HG03103 (cell line): ENCODE measurements around the gene ARHGAP6.
"Not testable (repeated sequence)": the region's sequence is repeated elsewhere in the genome, so short reads cannot be mapped to it uniquely, and the experiment has no call there.

ENCODE experiments used
- ATAC-seq: cut with Tn5 transposase; IDR thresholded peaks from one replicate; pipeline ENCODE4 v1.9.1; 2021; ENCODE audit warnings: low read depth; ENCODE audit not compliant: unreplicated experiment

Gene ARHGAP6

GRCh38 chrX:11135564-11136185 lies 530.0 kb downstream of the ARHGAP6 start:
- ATAC-seq = no peak

- ATAC-seq = no peak
These were observed 534.6 kb downstream of the ARHGAP6 start for GRCh38 chrX:11131146-11131545.

DNA sequence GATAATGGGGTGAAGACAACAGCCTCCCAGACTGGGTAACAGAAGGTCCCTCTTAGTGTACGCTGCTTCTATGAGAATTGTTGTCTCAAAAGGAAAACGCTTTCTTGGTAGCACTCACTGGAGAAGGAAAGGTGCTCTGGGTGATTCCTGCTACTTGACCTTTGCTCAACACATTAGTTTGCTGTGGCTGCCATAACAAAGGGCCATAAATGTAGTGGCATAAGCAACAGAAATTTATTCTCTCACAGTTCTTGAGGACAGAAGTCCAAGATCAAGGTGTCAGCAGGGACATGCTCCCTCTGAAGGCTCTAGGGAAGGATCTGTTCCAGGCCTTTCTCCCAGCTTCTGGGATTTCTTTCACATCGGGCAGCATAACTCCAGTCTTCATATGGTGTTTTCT lies 535.6 kb downstream of the ARHGAP6 start:
- ATAC-seq = no peak

DNA sequence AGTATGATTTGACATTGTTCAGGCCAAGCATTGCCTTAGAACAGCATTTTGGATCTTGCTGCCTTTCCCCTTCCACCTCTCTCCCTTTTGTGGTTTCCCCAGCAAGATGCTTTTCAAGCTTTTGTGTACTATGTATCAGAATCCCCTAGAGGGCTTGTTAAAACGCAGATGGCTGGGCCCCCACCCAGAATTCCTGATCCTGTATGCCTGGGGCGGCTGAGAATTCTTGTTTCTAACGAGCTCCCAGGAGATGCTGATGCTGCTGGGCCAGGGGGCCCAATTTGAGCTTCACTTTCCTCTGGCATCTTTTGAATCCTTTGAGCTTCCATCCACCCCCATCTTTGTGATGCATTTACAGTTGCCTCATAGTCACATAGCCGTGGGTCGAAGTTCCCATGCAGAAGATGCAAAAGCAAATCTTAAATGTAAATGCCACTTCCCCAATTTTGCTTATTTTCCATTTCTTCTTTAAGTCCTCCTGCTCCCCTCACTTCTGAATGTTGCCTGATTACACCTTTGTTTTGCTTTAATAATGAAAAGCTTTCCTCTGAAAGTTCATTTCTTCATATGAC lies 536.1 kb downstream of the ARHGAP6 start:
- no peak for ATAC-seq

GRCh38 chrX:11125060-11125459 lies 540.7 kb downstream of the ARHGAP6 start:
- no peak for ATAC-seq

GRCh38 chrX:11124112-11124511 lies 541.6 kb downstream of the ARHGAP6 start:
- ATAC-seq = no peak

DNA sequence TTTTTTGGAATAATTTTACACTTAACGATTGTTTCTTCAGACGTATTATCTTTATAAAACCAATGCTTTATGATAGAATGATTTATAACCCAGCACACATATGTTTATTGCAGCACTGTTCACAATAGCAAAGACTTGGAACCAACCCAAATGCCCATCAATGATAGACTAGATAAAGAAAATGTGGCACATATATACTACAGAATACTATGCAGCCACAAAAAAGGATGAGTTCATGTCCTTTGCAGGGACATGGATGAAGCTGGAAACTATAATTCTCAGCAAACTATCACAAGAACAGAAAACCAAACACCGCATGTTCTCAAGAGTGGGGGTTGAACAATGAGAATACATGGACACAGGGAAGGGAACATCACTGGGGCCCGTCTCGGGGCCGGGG lies 542.6 kb downstream of the ARHGAP6 start:
- not testable (repeated sequence) for ATAC-seq

- ATAC-seq = no peak
These were observed 546.3 kb downstream of the ARHGAP6 start for GRCh38 chrX:11119313-11119943.

- ATAC-seq = no peak
These were observed 548.0 kb downstream of the ARHGAP6 start for GRCh38 chrX:11117745-11118144.

DNA sequence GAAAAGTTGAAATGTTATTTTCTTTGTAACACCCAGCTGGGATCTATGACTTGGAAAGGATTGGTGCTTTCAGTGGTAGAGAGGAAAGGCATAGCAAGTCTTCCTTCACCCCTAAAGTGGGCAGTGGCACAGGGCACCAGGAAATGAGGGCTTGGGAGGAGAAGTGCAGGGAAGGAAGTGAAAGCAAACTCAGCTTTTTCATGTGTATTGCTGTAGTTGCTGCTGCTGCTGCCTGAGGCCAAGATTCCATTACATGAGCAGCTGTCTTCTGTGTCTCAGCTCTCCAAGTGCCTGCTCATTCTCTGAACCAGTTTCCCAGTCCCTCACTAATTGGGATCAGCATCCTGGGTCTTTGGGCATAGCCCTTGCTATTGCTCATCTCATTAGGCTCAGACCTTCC lies 552.0 kb downstream of the ARHGAP6 start:
- ATAC-seq = no peak

DNA sequence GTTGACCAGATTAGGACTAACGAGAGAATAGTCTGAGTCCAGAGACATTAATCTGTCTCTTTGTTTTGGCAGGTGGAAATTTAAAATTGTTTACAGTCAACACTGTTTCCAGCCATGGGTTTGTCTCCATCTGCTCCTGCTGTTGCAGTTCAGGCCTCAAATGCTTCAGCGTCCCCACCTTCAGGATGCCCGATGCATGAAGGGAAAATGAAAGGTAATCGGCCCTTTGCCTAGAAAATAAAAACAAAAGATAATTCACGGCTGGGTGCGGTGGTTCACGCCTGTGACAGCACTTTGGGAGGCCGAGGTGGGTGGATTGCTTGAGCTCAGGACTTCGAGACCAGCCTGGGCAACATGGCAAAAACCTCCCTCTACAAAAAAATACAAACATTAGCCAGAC lies 553.8 kb downstream of the ARHGAP6 start:
- ATAC-seq = no peak

DNA sequence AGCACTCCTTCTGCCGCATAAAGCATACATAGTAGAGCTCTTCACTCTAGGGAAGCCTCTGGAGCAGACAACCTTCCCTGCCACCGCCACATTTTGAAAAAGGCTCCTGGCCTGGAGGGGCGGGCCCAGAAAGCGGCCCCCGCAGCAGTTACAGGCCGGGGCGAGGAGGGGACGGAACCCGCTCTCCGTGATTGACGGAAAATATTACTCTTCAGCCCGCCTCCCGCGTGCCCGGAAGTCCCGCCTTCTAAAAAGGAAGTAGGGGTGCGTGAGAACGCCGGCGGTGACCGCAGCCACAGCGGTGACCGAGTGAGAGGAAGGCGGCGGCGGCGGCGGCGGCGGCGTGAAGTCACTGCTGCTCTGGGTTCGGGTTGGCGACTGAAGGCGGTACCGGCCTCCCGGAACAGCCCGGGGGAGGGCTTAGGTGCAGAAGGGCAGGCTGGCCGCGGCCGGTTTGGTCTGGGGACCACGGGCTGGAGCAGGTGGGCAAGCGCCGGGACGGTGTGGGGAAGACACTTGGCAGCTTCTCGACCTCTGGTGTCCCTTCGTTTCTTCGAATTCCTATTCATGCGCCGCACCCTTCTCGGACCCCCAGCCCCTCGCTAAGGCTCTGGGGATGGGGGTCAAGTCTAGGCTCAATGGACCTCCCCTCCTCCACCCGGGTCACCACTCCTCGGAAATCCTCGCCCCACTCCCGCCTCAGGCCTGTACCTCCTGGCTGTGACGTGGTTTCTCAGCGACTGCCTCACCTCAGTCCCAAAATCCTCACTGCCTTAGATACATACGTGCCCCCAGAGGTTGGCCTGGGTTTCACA lies 554.5 kb downstream of the ARHGAP6 start, which contains the start of gene HCCS:
TSS of gene HCCS (plus strand) at position 296 of the 815 bp plus-strand sequence. CDS start 729 bp downstream, outside the sequence.
- ATAC-seq = peak; percentile 92

DNA sequence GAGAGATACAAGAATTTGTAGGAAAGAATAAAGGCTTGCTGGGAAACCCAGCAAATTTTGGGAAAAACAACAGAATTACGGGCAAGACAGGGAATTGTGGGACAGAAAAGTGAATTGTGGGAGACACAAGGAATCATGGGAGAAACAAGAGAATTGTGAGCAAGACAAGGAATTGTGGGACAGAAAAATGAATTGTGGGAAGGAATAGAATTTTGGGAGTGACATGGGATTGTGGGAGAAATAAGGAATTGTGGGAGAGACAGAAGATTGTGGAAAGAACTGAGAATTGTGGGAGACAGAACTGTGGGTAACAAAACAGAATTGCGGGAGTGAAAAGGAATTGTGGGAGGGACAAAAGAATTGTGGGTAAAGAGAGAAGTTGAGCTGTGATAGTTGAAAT lies 555.8 kb downstream of the ARHGAP6 start:
- ATAC-seq = no peak

- no peak for ATAC-seq
These were observed 557.3 kb downstream of the ARHGAP6 start for GRCh38 chrX:11108253-11108941.

- no peak for ATAC-seq
These were observed 560.6 kb downstream of the ARHGAP6 start for GRCh38 chrX:11105080-11105479.

DNA sequence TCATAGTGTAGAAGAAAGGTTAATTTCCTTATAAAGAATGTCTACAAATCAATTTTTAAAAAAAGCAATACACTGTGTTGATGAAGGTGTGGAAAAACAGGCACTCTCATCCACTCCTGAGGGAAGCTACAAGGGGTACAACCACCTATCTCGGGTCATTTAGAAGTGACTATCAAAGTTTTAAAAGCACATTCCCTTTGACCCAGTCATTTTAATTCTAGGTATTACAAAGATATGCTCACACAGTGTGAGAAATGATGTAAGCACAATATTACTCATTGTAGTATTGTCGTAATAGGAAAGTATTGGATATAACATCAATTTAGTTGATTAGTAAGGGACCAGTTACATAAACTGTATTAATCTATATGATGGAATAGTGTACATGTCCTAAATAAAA lies 562.0 kb downstream of the ARHGAP6 start:
- ATAC-seq = no peak

DNA sequence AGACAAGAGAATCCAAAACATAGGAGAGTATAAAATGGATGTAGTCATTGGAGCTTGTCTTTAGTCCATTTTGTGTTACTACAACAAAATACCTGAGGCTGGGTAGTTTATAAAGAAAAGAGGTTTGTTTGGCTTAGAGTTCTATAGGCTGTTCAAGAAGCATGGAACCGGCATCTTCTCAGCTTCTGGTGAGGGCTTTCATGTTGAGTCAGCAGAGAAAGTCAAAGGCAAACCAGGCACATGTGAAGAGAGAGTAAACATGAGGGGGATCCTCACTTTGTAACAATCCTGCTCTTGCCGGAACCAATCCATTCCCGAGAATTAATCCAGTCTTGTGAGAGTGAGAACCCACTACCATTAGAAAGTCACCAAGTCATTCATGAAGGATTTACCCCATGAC lies 562.7 kb downstream of the ARHGAP6 start:
- no peak for ATAC-seq

DNA sequence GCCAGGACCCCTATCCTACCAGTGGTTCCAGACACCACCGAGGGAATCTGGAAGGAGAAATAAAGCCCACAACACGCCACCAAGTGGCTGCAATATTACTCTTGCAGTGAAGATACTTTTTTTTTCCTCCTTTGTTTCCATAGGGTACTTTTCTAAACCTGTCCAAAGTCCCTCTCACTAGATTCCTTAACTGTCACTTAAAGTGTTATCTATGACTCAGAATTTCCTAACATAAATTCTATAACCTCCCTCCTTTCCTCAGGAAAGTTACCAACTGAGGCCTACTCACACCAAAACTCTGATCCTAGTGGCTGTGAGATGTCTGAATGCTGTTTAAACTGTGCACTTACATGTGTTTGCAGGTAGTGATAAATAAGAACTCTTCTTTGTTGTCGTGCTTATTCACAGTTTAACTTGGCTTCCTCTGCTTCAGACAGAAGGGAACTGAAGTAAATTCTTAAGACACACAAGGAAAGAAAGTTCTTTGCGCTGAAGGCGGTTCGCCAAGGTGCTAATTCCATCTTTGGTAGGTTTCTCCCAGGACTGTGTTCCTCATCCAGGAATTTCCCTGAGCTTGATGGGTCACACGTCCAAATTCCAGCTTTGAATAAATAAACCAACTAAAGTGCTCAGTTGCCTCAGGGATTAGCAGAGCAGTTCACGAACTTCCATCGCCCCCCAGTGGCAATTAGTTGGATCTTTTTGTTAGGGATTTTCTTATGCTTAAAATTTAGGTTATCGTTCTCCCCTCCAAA lies 565.3 kb downstream of the ARHGAP6 start:
- no peak for ATAC-seq

DNA sequence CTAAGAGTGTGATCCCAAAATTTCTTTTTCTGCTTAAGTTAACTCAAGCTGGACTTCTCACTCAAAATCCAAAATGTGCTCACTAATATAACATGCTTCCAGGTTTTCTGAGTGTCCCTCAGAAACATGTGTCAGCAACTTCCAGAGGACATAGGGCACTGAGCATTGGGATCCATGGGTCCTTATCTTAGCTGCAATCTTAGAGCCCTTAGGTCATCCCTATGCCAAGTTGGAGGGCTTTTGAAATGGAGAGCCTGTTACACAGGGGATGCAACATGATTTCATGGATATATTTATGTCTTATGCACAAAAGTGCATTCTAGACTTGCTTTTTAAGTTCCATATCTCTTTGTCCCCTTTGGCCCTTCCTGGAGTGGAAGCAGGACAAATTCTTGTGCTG lies 566.3 kb downstream of the ARHGAP6 start:
- ATAC-seq = no peak

- ATAC-seq = no peak
These were observed 567.8 kb downstream of the ARHGAP6 start for GRCh38 chrX:11097933-11098332.
